ENCODE data around the gene REXO5. TPM values are rescaled to one million over a fixed set of nuclear protein-coding genes. Genes with fewer than 3 reads are reported as not detected.
A peak's percentile ranks its signal among the peaks of the same experiment; 100 is the strongest.

REXO5 gene
- total and polyA plus RNA-seq, 2 of the 13 experiments (the other 11 are each of a cell fraction or from before 2014, with no cell fraction given) = 5.9 to 13.1 TPM

DNA sequence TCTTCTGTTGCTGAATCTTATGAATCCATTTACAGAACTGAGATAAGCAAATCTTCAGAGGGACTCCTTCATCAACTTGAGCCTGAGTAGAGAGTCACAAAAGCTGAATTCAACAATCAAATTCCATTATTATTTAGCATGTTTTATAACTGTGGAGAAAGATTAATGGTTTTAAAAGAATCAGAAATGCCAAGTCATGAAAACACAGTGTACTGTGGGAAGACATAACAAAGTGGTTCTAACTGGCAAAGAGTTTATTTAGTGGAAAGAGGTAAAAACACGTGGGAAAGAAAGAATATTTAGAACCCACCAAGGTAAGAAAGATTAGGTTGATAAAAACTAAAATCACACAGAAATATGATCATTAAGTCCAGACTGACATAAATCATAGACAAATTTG, 5.0 kb upstream of the REXO5 start:
- Histone ChIP-seq H3K27ac (ENCODE audit: extremely low read length, insufficient read depth, low read length) (peak overlapping the region; percentile 15), H2AFZ (ENCODE audit: low read length) (no peak overlapping the region), H4K20me1 (ENCODE audit: insufficient read depth, low read length) (no peaks in the 10 kb centered on the region), H3K36me3 (replicated peaks in 1 of 2; ENCODE audit: control insufficient read depth in 1 of 2, insufficient read depth in 2 of 2, low read length in 2 of 2) (peaks cover 5 to 20% of the 10 kb centered on the region in 2 experiments), H3K27me3 (ENCODE audit: control insufficient read depth in 1 of 2, insufficient read depth in 2 of 2, low read length in 2 of 2) (no peaks in the 10 kb centered on the region; a peak in 1 of 5 replicates), H3K4me2 (ENCODE audit: low read depth, low read length) (no peak overlapping the region), H3K9ac (ENCODE audit: insufficient read depth, low read depth, low read length) (no peak overlapping the region), H3K9me3 (ENCODE audit: low read length) (no peaks in the 10 kb centered on the region), H3K79me2 (ENCODE audit: insufficient read depth, low read length) (peaks cover 6% of the 10 kb centered on the region), H3K4me1 (ENCODE audit: insufficient read depth, low read length) (peaks cover 24% of the 10 kb centered on the region), H3K4me3 (replicated peaks in 1 of 3; ENCODE audit: insufficient read depth in 1 of 3, low read depth in 2 of 3, low read length in 3 of 3) (no peak overlapping the region)
- no TSS peak for BruUV-seq (replicated peaks)
- DNase-seq (ENCODE audit: low spot score) (no peak), FAIRE-seq (no peak), ATAC-seq (no peak)
- TF ChIP-seq ZNF256 (CRISPR knock-in tag; conservative IDR thresholded peaks at IDR 0.05) (no peak), MAFK (conservative IDR thresholded peaks at IDR 0.05 in 1 of 2, IDR thresholded peaks at IDR 0.05 in 1 of 2; ENCODE audit: low read length in 2 of 2) (peak; percentile 76 to 80), ZNF672 (CRISPR knock-in tag; IDR thresholded peaks at IDR 0.05) (no peak), SIN3B (IDR thresholded peaks at IDR 0.05; ENCODE audit: low read length) (no peak), MAFF (IDR thresholded peaks at IDR 0.05; ENCODE audit: low read depth, low read length) (peak; percentile 60; the same call in 1 of the 2 replicates), NFE2L2 (IDR thresholded peaks at IDR 0.05; ENCODE audit: low read length) (peak; percentile 77)
- in situ Hi-C loops (cut with HindIII; ENCODE audit: extremely low pct_ligation_motif_present, low pct_unique_long_range_greater_than_20kb) (no loop called here), intact Hi-C loops (cut with micrococcal nuclease; ENCODE audit: unreplicated experiment) (no loop called here)
- CTCF ChIA-PET (ENCODE audit: low intra/inter-chr PET ratio, low total read pairs) = interaction anchor here (2.5 kb wide), 1 partner anchor 282 kb away, joined by 13 read pairs; no protein-coding TSS in a partner anchor
- POLR2A ChIA-PET = no interaction called here
- WGBS (ENCODE audit: low lambda C conversion rate) = 92% methylated on average over 1 of the region's 1 CpG

DNA sequence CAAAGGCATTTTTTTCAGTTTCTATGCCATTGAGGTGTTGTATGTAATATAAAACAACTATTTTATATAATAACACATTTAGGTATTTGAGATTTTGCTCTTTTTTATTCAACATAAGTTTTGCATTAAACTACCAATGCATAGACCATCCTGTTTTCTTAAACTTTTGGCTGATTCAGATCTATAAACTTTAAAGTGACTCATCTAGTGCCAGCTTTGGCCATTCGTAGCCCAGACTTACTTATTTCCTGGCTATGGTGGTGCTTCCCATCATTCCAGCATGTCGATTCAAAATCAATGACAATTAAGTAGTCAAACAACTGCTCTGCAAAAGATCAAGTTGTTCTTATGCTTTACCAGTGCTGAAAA, 3.2 kb upstream of the REXO5 start:
- CTCF ChIA-PET (ENCODE audit: low intra/inter-chr PET ratio, low total read pairs) = no interaction called here
- peaks cover 0 to 14% of the 10 kb centered on the region in 2 experiments; a peak in 3 of 5 replicates for H3K36me3 ChIP-seq (replicated peaks in 1 of 2; ENCODE audit: control insufficient read depth in 1 of 2, insufficient read depth in 2 of 2, low read length in 2 of 2)
- ATAC-seq = no peak
- H2AFZ ChIP-seq (ENCODE audit: low read length) = peak overlapping the region; percentile 21
- peak overlapping the region; percentile 87 for H3K27ac ChIP-seq (ENCODE audit: extremely low read length, insufficient read depth, low read length)
- DNase-seq (ENCODE audit: low spot score) = no peak
- no peaks in the 10 kb centered on the region for H4K20me1 ChIP-seq (ENCODE audit: insufficient read depth, low read length)
- peaks cover 6% of the 10 kb centered on the region for H3K79me2 ChIP-seq (ENCODE audit: insufficient read depth, low read length)
- 42% methylated on average over 2 of the region's 2 CpGs for WGBS (ENCODE audit: low lambda C conversion rate)
- peaks cover 37% of the 10 kb centered on the region for H3K4me1 ChIP-seq (ENCODE audit: insufficient read depth, low read length)
- peak; percentile 16; the same call in 1 of the 2 replicates for TF ChIP-seq MBD4 (IDR thresholded peaks at IDR 0.05; ENCODE audit: borderline replicate concordance, low read length)
- TF ChIP-seq, protein P1, sequence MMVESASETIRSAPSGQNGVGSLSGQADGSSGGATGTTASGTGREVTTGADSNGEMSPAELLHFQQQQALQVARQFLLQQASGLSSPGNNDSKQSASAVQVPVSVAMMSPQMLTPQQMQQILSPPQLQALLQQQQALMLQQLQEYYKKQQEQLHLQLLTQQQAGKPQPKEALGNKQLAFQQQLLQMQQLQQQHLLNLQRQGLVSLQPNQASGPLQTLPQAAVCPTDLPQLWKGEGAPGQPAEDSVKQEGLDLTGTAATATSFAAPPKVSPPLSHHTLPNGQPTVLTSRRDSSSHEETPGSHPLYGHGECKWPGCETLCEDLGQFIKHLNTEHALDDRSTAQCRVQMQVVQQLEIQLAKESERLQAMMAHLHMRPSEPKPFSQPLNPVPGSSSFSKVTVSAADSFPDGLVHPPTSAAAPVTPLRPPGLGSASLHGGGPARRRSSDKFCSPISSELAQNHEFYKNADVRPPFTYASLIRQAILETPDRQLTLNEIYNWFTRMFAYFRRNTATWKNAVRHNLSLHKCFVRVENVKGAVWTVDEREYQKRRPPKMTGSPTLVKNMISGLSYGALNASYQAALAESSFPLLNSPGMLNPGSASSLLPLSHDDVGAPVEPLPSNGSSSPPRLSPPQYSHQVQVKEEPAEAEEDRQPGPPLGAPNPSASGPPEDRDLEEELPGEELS (CRISPR knock-in tag; IDR thresholded peaks at IDR 0.05) = no peak
- TF ChIP-seq, protein P2, sequence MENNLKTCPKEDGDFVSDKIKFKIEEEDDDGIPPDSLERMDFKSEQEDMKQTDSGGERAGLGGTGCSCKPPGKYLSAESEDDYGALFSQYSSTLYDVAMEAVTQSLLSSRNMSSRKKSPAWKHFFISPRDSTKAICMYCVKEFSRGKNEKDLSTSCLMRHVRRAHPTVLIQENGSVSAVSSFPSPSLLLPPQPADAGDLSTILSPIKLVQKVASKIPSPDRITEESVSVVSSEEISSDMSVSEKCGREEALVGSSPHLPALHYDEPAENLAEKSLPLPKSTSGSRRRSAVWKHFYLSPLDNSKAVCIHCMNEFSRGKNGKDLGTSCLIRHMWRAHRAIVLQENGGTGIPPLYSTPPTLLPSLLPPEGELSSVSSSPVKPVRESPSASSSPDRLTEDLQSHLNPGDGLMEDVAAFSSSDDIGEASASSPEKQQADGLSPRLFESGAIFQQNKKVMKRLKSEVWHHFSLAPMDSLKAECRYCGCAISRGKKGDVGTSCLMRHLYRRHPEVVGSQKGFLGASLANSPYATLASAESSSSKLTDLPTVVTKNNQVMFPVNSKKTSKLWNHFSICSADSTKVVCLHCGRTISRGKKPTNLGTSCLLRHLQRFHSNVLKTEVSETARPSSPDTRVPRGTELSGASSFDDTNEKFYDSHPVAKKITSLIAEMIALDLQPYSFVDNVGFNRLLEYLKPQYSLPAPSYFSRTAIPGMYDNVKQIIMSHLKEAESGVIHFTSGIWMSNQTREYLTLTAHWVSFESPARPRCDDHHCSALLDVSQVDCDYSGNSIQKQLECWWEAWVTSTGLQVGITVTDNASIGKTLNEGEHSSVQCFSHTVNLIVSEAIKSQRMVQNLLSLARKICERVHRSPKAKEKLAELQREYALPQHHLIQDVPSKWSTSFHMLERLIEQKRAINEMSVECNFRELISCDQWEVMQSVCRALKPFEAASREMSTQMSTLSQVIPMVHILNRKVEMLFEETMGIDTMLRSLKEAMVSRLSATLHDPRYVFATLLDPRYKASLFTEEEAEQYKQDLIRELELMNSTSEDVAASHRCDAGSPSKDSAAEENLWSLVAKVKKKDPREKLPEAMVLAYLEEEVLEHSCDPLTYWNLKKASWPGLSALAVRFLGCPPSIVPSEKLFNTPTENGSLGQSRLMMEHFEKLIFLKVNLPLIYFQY (CRISPR knock-in tag; IDR thresholded peaks at IDR 0.05; ENCODE audit: borderline replicate concordance) = peak; percentile 18; the same call in 1 of the 2 replicates
- no peaks in the 10 kb centered on the region for H3K9me3 ChIP-seq (ENCODE audit: low read length)
- POLR2A ChIA-PET = no interaction called here
- in situ Hi-C loops (cut with HindIII; ENCODE audit: extremely low pct_ligation_motif_present, low pct_unique_long_range_greater_than_20kb) = no loop called here
- peak overlapping the region; percentile 0 to 23 (median 6); a peak in 5 of 6 replicates for H3K4me3 ChIP-seq (replicated peaks in 1 of 3; ENCODE audit: insufficient read depth in 1 of 3, low read depth in 2 of 3, low read length in 3 of 3)
- peak overlapping the region; percentile 57 for H3K9ac ChIP-seq (ENCODE audit: insufficient read depth, low read depth, low read length)
- no TSS peak for BruUV-seq (replicated peaks)
- H3K4me2 ChIP-seq (ENCODE audit: low read depth, low read length) = peak overlapping the region; percentile 83
- intact Hi-C loops (cut with micrococcal nuclease; ENCODE audit: unreplicated experiment) = no loop called here
- FAIRE-seq = no peak
- no peaks in the 10 kb centered on the region; a peak in 1 of 5 replicates for H3K27me3 ChIP-seq (ENCODE audit: control insufficient read depth in 1 of 2, insufficient read depth in 2 of 2, low read length in 2 of 2)

All from HepG2 (cell line).